K562 (cell line): ENCODE measurements around the gene ZSWIM3. TPM values are rescaled to one million over a fixed set of nuclear protein-coding genes. Genes with fewer than 3 reads are reported as not detected.

Experiments
- CBX5 ChIP-seq: IDR thresholded peaks from 2 replicates; pipeline ENCODE4 v1.6.1; 2014; ENCODE audit warnings: low read depth, borderline replicate concordance
- E2F6 ChIP-seq, 2 experiments: IDR thresholded peaks; 2 replicates each; pipeline ENCODE4 v1.6.1; 2011; ENCODE audit warnings: borderline replicate concordance in 1 of 2, control low read depth in 1 of 2, low read depth in 1 of 2, low read length in 1 of 2, mild to moderate bottlenecking in 1 of 2, mixed read lengths in 1 of 2, moderate library complexity in 1 of 2; ENCODE audit not compliant: insufficient read depth in 1 of 2, insufficient read length in 1 of 2, poor library complexity in 1 of 2, severe bottlenecking in 1 of 2; ENCODE audit errors: extremely low read depth in 1 of 2
- EP400 ChIP-seq: fragments of 450-650 bp; IDR thresholded peaks from 2 replicates; pipeline ENCODE4 v1.6.1; 2017; ENCODE audit warnings: antibody characterized with exemption, mild to moderate bottlenecking, moderate library complexity
- IRF2 ChIP-seq: sonication (generic); formaldehyde crosslinking; IDR thresholded peaks from 2 replicates; pipeline ENCODE4 v1.8.1; 2022; ENCODE audit warnings: mild to moderate bottlenecking, missing genetic modification reagents
- MEF2A ChIP-seq: IDR thresholded peaks from 2 replicates; pipeline ENCODE4 v1.6.1; 2011; ENCODE audit warnings: low read depth, mild to moderate bottlenecking, low read length, moderate library complexity; ENCODE audit not compliant: control insufficient read depth
- POU5F1 ChIP-seq: fragments of 150-350 bp; IDR thresholded peaks from 2 replicates; pipeline ENCODE4 v1.6.1; 2014; ENCODE audit warnings: borderline replicate concordance, low read length, low read depth, mild to moderate bottlenecking; ENCODE audit not compliant: partially characterized antibody
- RFX5 ChIP-seq: IDR thresholded peaks from 2 replicates; pipeline ENCODE4 v1.6.1; 2011; ENCODE audit warnings: low read depth, mild to moderate bottlenecking, improper control_type of control experiment, low read length
- THRAP3 ChIP-seq: fragments of 450-650 bp; IDR thresholded peaks from 2 replicates; pipeline ENCODE4 v1.6.1; 2016; ENCODE audit warnings: mild to moderate bottlenecking, inconsistent platforms, borderline replicate concordance
- ZBTB40 ChIP-seq, 2 experiments: fragments of 450-650 bp in 1 of 2; sonication (generic) in 1 of 2; formaldehyde crosslinking in 1 of 2; IDR thresholded peaks; 2 replicates each; pipeline versions ENCODE4 v1.7.1 to v1.9.0; 2016 to 2022; ENCODE audit warnings: inconsistent platforms in 1 of 2, mild to moderate bottlenecking in 1 of 2, missing genetic modification reagents in 1 of 2
- ZNF518B ChIP-seq: fragments of 250-450 bp; sonication (Bioruptor Pico); IDR thresholded peaks from 2 replicates; pipeline ENCODE4 v1.5.0; 2021; ENCODE audit warnings: mild to moderate bottlenecking, moderate library complexity
- ZNF785 ChIP-seq: fragments of 250-450 bp; sonication (Bioruptor Pico); IDR thresholded peaks from 2 replicates; pipeline ENCODE4 v1.4.0; 2020; ENCODE audit warnings: mild to moderate bottlenecking
- polyA plus RNA-seq, 8 experiments: library from polyadenylated mRNA; depleted of rRNA in 4 of 8; stranded (reverse) in 5 of 8; unstranded in 3 of 8; fragments of >200 nt; fragmentation: Nextera tagmentation in 2 of 8; fragmentation: Illumina TruSeq in 1 of 8; extraction: Ambion mirVana in 2 of 8; extraction: Trizol in 1 of 8; gene quantifications; 2 replicates each; pipeline versions ENCODE4 v1.2.1 to v1.2.3, GENCODE V29; 2011 to 2014; ENCODE audit warnings: inconsistent platforms in 1 of 8, missing spikeins in 1 of 8
- total RNA-seq, 7 experiments: library from RNA; depleted of rRNA in 6 of 7; stranded (reverse); fragments of >200 nt in 6 of 7; fragmentation: Illumina TruSeq in 2 of 7; extraction: Trizol in 2 of 7; gene quantifications; 2 replicates each; pipeline versions ENCODE4 v1.2.1 to v1.2.3, GENCODE V29; 2011 to 2021; ENCODE audit warnings: low replicate concordance in 1 of 7

Gene ZSWIM3
- total and polyA plus RNA-seq, 9 of the 15 experiments (the other 6 are each of a cell fraction or from before 2014, with no cell fraction given): 1.7 to 4.3 (median 2.9) TPM

GRCh38 chr20:45890985-45891983, 33.9 kb downstream of the ZSWIM3 start, which contains the start of the genes CTSA and NEURL2 (continued):
- 0 out of 2 replicates have a peak, but pooled peaks have one; percentile 20 for TF ChIP-seq ZBTB40 (IDR thresholded peaks at IDR 0.05)
- TF ChIP-seq ZBTB40 (CRISPR knock-in tag; IDR thresholded peaks at IDR 0.05): no peak
- peak; percentile 87 to 94 for TF ChIP-seq E2F6 (IDR thresholded peaks at IDR 0.05; ENCODE audit: borderline replicate concordance in 1 of 2, extremely low read depth in 1 of 2, insufficient read depth in 1 of 2, insufficient read length in 1 of 2, low read depth in 1 of 2, low read length in 1 of 2, poor library complexity in 1 of 2, severe bottlenecking in 1 of 2)
- TF ChIP-seq ZNF518B (CRISPR knock-in tag): no peak
- TF ChIP-seq IRF2: no peak
- TF ChIP-seq CBX5: no peak
- TF ChIP-seq RFX5: no peak
- peak; percentile 92 for TF ChIP-seq EP400
- no peak for TF ChIP-seq THRAP3
- no peak for TF ChIP-seq ZNF785 (CRISPR knock-in tag)
- TF ChIP-seq MEF2A: peak; percentile 76
- no peak for TF ChIP-seq POU5F1
